HCT116 (cell line): ENCODE data around the gene LTBR. TPM values are rescaled to one million over a fixed set of nuclear protein-coding genes. Genes with fewer than 3 reads are reported as not detected.

Experiments used
- ATAC-seq: fragments of 200-7000 bp; cut with Tn5 transposase; 2 replicates; pipeline ENCODE4 v1.9.1; 2020; ENCODE audit warnings: mild to moderate bottlenecking, moderate library complexity
- BruUV-seq: library from RNA; stranded (reverse); fragments of 400-500 nt; replicated peaks from 2 replicates; lab custom pipeline; 2021; lab: Mats Ljungman, UMichigan
- CTCF ChIA-PET: fragments of 300-600 bp; sonication (Branson Sonifier 250); formaldehyde crosslinking; loops from one replicate; lab custom pipeline; 2021; ENCODE audit warnings: antibody characterized with exemption; lab: Charles Lee
- POLR2A ChIA-PET: fragments of 300-600, 350-600 bp; sonication (Branson Sonifier 250); formaldehyde crosslinking; loops from one replicate; lab custom pipeline; 2021; ENCODE audit warnings: antibody characterized with exemption; lab: Charles Lee
- RAD21 ChIA-PET, 2 experiments: fragments of 300-600 bp; sonication (Branson Sonifier 250); formaldehyde crosslinking; loops; one replicate each; lab custom pipeline; 2023; ENCODE audit warnings: low total read pairs in 2 of 2; ENCODE audit not compliant: uncharacterized antibody in 2 of 2, unreplicated experiment in 2 of 2, low non-redundant PET in 1 of 2; lab: Charles Lee
- DNase-seq: peaks from one replicate; pipeline ENCODE4 v3.0.0-alpha.2; 2010; ENCODE audit warnings: low read depth, low spot score
- H2AFZ ChIP-seq: fragments of 200-600 bp; shearing (Covaris generic), sonication (generic); 2 replicates; pipeline ENCODE4 v1.6.1; 2017; ENCODE audit warnings: low read depth, mixed run types, mixed read lengths, antibody characterized with exemption, low read length; ENCODE audit not compliant: poor library complexity, severe bottlenecking
- H3K27ac ChIP-seq: 2 replicates; pipeline ENCODE4 v1.5.1; 2012; ENCODE audit warnings: low read depth, low read length
- H3K27me3 ChIP-seq: fragments of 200-600 bp; sonication (generic); 2 replicates; pipeline ENCODE4 v1.6.1; 2016; ENCODE audit warnings: mixed run types, low read length, mixed read lengths; ENCODE audit not compliant: insufficient read depth
- H3K36me3 ChIP-seq, 2 experiments: fragments of 200-500 bp in 1 of 2; fragments of 200-600 bp in 1 of 2; sonication (Bioruptor generic) in 1 of 2; sonication (generic) in 1 of 2; 2 replicates each; pipeline versions ENCODE4 v1.5.1 to v1.6.1; 2014 to 2016; ENCODE audit warnings: low read length in 2 of 2, inconsistent platforms in 1 of 2, mixed read lengths in 1 of 2, mixed run types in 1 of 2; ENCODE audit not compliant: insufficient read depth in 2 of 2, control insufficient read depth in 1 of 2
- H3K4me1 ChIP-seq, 2 experiments: fragments of 200-600 bp in 1 of 2; sonication (generic) in 1 of 2; 2 replicates each; pipeline versions ENCODE4 v1.5.1 to v1.6.1; 2012 to 2017; ENCODE audit warnings: low read length in 2 of 2, inconsistent platforms in 1 of 2, mild to moderate bottlenecking in 1 of 2, mixed read lengths in 1 of 2, mixed run types in 1 of 2, moderate library complexity in 1 of 2; ENCODE audit not compliant: insufficient read depth in 2 of 2, control insufficient read depth in 1 of 2
- H3K4me2 ChIP-seq: fragments of 200-600 bp; sonication (generic); 2 replicates; pipeline ENCODE4 v1.6.1; 2017; ENCODE audit warnings: mixed run types, low read length, mixed read lengths
- H3K4me3 ChIP-seq, 2 experiments: fragments of 200-600 bp in 1 of 2; sonication (generic) in 1 of 2; replicated peaks in 1 of 2; 2 replicates each; pipeline ENCODE4 v1.5.1; 2011 to 2016; ENCODE audit warnings: low read length in 2 of 2, control low read depth in 1 of 2, low read depth in 1 of 2, mild to moderate bottlenecking in 1 of 2, mixed read lengths in 1 of 2, mixed run types in 1 of 2
- H3K79me2 ChIP-seq: fragments of 200-600 bp; sonication (generic); 2 replicates; pipeline ENCODE4 v1.6.1; 2017; ENCODE audit warnings: mild to moderate bottlenecking, mixed run types, low read length, moderate library complexity, mixed read lengths; ENCODE audit not compliant: insufficient read depth
- H3K9ac ChIP-seq: fragments of 200-600 bp; sonication (generic); 2 replicates; pipeline ENCODE4 v1.6.1; 2016; ENCODE audit warnings: low read length, mixed read lengths
- H3K9me2 ChIP-seq: fragments of 200-600 bp; sonication (generic), shearing (Covaris generic); 2 replicates; pipeline ENCODE4 v1.6.1; 2017; ENCODE audit warnings: mixed run types, mild to moderate bottlenecking, moderate library complexity; ENCODE audit not compliant: insufficient read depth
- H3K9me3 ChIP-seq, 2 experiments: fragments of 200-500 bp in 1 of 2; fragments of 200-600 bp in 1 of 2; sonication (Bioruptor generic) in 1 of 2; sonication (generic) in 1 of 2; 2 replicates each; pipeline ENCODE4 v1.6.1; 2014 to 2017; ENCODE audit warnings: low read length in 2 of 2, mixed read lengths in 2 of 2, inconsistent platforms in 1 of 2, low read depth in 1 of 2, mild to moderate bottlenecking in 1 of 2, mixed run types in 1 of 2, moderate library complexity in 1 of 2; ENCODE audit not compliant: control insufficient read depth in 1 of 2, insufficient read depth in 1 of 2
- H4K20me1 ChIP-seq: fragments of 200-600 bp; sonication (generic), shearing (Covaris generic); 2 replicates; pipeline ENCODE4 v1.6.1; 2017; ENCODE audit warnings: mixed run types, mild to moderate bottlenecking, moderate library complexity; ENCODE audit not compliant: insufficient read depth
- CBX3 ChIP-seq: IDR thresholded peaks from 2 replicates; pipeline ENCODE4 v1.6.1; 2012; ENCODE audit warnings: low read depth
- CEBPB ChIP-seq: IDR thresholded peaks from 2 replicates; pipeline ENCODE4 v1.6.1; 2012; ENCODE audit warnings: low read depth
- ELF1 ChIP-seq: IDR thresholded peaks from 2 replicates; pipeline ENCODE4 v1.6.1; 2012; ENCODE audit warnings: low read depth, borderline replicate concordance
- EZH2 ChIP-seq: fragments of 200-600 bp; sonication (generic); IDR thresholded peaks from 2 replicates; pipeline ENCODE4 v1.6.1; 2017; ENCODE audit warnings: antibody characterized with exemption, mixed run types
- JUND ChIP-seq: IDR thresholded peaks from 2 replicates; pipeline ENCODE4 v1.6.1; 2012
- POLR2A ChIP-seq: IDR thresholded peaks from 2 replicates; pipeline ENCODE4 v1.7.0; 2011; ENCODE audit warnings: borderline replicate concordance; ENCODE audit not compliant: insufficient read depth, insufficient read length; ENCODE audit errors: extremely low read depth
- RAD21 ChIP-seq: IDR thresholded peaks from 2 replicates; pipeline ENCODE4 v1.6.1; 2012; ENCODE audit warnings: low read depth, mild to moderate bottlenecking
- SIN3A ChIP-seq: IDR thresholded peaks from 2 replicates; pipeline ENCODE4 v1.6.1; 2012; ENCODE audit warnings: low read depth
- SP1 ChIP-seq: IDR thresholded peaks from 2 replicates; pipeline ENCODE4 v1.6.1; 2012; ENCODE audit warnings: low read depth
- SRF ChIP-seq: IDR thresholded peaks from 2 replicates; pipeline ENCODE4 v1.6.1; 2012; ENCODE audit warnings: low read depth
- ZFX ChIP-seq: fragments of 450-650 bp; IDR thresholded peaks from 2 replicates; pipeline ENCODE4 v1.6.1; 2017
- ZNF274 ChIP-seq: fragments of 200-500 bp; sonication (Bioruptor generic); IDR thresholded peaks from 2 replicates; pipeline ENCODE4 v1.6.1; 2014; ENCODE audit warnings: mild to moderate bottlenecking, low read depth, low read length, inconsistent platforms
- intact Hi-C: fragments of 100-400 bp; cut with micrococcal nuclease; formaldehyde crosslinking; loops from 2 replicates; pipeline ENCODE4 v1.10.0; 2022
- total RNA-seq: library from RNA; stranded (reverse); gene quantifications from one replicate; pipeline ENCODE4 v1.2.1, GENCODE V29; 2021; ENCODE audit not compliant: unreplicated experiment
- TF ChIP-seq, protein P1 (sequence below): IDR thresholded peaks from 2 replicates; pipeline ENCODE4 v1.6.1; 2012
- TF ChIP-seq, protein P2 (sequence below): IDR thresholded peaks from 2 replicates; pipeline ENCODE4 v1.6.1; 2012
- TF ChIP-seq, protein P3 (sequence below): IDR thresholded peaks from 2 replicates; pipeline ENCODE4 v1.6.1; 2012; ENCODE audit warnings: low read depth

LTBR gene
- total RNA-seq, 1 experiment from 2014 or later, result 128 TPM

GRCh38 chr12:6362403-6362802 is 21.6 kb upstream of the LTBR start:
- Histone ChIP-seq H3K4me1 (peaks cover 53 to 72% of the 10 kb centered on the region in 2 experiments), H3K9ac (peak overlapping the region; percentile 85), H2AFZ (no peak overlapping the region), H3K4me3 (no peak overlapping the region), H3K4me2 (peak overlapping the region; percentile 98), H3K27me3 (no peaks in the 10 kb centered on the region), H4K20me1 (no peaks in the 10 kb centered on the region), H3K9me3 (no peaks in the 10 kb centered on the region), H3K79me2 (peaks cover 49% of the 10 kb centered on the region), H3K36me3 (peaks cover 2 to 17% of the 10 kb centered on the region in 2 experiments; a peak in 3 of 4 replicates), H3K9me2 (no peaks in the 10 kb centered on the region), H3K27ac (peak overlapping the region; percentile 99)
- no peak for DNase-seq
- ATAC-seq, result no peak
- ChIA-PET POLR2A (interaction anchor here (1.0 to 2.4 kb wide), 4 partner anchors 17 to 361 kb away, joined by 3 to 9 read pairs (median 3); partner anchors contain the start of gene COPS7A), CTCF (interaction anchor here (1.3 kb wide), 1 partner anchor 103 kb away, joined by 3 read pairs; no protein-coding TSS in a partner anchor), RAD21 (interaction anchor here in 1 of 2 experiments (1.5 kb wide), 1 partner anchor 17 kb away, joined by 3 read pairs; no protein-coding TSS in a partner anchor)
- TF ChIP-seq RAD21 (no peak), ELF1 (no peak)
- TF ChIP-seq, protein P1, sequence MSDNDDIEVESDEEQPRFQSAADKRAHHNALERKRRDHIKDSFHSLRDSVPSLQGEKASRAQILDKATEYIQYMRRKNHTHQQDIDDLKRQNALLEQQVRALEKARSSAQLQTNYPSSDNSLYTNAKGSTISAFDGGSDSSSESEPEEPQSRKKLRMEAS, result no peak
- intact Hi-C loops, result no loop called here
- BruUV-seq, result no TSS peak

GRCh38 chr12:6363010-6363329 is 21.0 kb upstream of the LTBR start:
- H4K20me1 ChIP-seq, result no peaks in the 10 kb centered on the region
- H3K9ac ChIP-seq, result peak overlapping the region; percentile 85
- no TSS peak for BruUV-seq
- RAD21 ChIA-PET, result interaction anchor here in 1 of 2 experiments (1.5 kb wide), 1 partner anchor 17 kb away, joined by 3 read pairs; no protein-coding TSS in a partner anchor
- ATAC-seq, result no peak
- peak overlapping the region; percentile 99 for H3K27ac ChIP-seq
- no peaks in the 10 kb centered on the region for H3K9me3 ChIP-seq
- CTCF ChIA-PET, result interaction anchor here (1.3 to 1.8 kb wide), 2 partner anchors 13 to 102 kb away, joined by 3 read pairs; no protein-coding TSS in a partner anchor
- H3K4me2 ChIP-seq, result peak overlapping the region; percentile 98
- H2AFZ ChIP-seq, result no peak overlapping the region
- H3K4me3 ChIP-seq, result 0 out of 4 replicates have a peak overlapping the region, but pooled peaks of 1 of the 2 experiments have one; percentile 15
- POLR2A ChIA-PET, result interaction anchor here (0.7 to 2.4 kb wide), 8 partner anchors 17 to 361 kb away, joined by 3 to 9 read pairs (median 3); partner anchors contain the start of genes COPS7A and GAPDH
- DNase-seq, result no peak
- peaks cover 59 to 78% of the 10 kb centered on the region in 2 experiments for H3K4me1 ChIP-seq
- no peaks in the 10 kb centered on the region for H3K9me2 ChIP-seq
- intact Hi-C loops, result no loop called here
- peaks cover 2 to 21% of the 10 kb centered on the region in 2 experiments; a peak in 3 of 4 replicates for H3K36me3 ChIP-seq
- H3K79me2 ChIP-seq, result peaks cover 55% of the 10 kb centered on the region
- no peaks in the 10 kb centered on the region for H3K27me3 ChIP-seq
- TF ChIP-seq ELF1 (no peak), POLR2A (no peak), ZFX (no peak), EZH2 (no peak), ZNF274 (no peak), SRF (no peak), SP1 (no peak), SIN3A (no peak), CEBPB (no peak), RAD21 (no peak), JUND (no peak), CBX3 (no peak)
- TF ChIP-seq, protein P2, sequence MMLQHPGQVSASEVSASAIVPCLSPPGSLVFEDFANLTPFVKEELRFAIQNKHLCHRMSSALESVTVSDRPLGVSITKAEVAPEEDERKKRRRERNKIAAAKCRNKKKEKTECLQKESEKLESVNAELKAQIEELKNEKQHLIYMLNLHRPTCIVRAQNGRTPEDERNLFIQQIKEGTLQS, result no peak
- TF ChIP-seq, protein P3, sequence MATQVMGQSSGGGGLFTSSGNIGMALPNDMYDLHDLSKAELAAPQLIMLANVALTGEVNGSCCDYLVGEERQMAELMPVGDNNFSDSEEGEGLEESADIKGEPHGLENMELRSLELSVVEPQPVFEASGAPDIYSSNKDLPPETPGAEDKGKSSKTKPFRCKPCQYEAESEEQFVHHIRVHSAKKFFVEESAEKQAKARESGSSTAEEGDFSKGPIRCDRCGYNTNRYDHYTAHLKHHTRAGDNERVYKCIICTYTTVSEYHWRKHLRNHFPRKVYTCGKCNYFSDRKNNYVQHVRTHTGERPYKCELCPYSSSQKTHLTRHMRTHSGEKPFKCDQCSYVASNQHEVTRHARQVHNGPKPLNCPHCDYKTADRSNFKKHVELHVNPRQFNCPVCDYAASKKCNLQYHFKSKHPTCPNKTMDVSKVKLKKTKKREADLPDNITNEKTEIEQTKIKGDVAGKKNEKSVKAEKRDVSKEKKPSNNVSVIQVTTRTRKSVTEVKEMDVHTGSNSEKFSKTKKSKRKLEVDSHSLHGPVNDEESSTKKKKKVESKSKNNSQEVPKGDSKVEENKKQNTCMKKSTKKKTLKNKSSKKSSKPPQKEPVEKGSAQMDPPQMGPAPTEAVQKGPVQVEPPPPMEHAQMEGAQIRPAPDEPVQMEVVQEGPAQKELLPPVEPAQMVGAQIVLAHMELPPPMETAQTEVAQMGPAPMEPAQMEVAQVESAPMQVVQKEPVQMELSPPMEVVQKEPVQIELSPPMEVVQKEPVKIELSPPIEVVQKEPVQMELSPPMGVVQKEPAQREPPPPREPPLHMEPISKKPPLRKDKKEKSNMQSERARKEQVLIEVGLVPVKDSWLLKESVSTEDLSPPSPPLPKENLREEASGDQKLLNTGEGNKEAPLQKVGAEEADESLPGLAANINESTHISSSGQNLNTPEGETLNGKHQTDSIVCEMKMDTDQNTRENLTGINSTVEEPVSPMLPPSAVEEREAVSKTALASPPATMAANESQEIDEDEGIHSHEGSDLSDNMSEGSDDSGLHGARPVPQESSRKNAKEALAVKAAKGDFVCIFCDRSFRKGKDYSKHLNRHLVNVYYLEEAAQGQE, result no peak
